ENCODE measurements around the gene ZNF57. TPM values are rescaled to one million over a fixed set of nuclear protein-coding genes. Genes with fewer than 3 reads are reported as not detected.

The ZNF57 gene
- total and polyA plus RNA-seq, 2 of the 13 experiments (the other 11 are each of a cell fraction or from before 2014, with no cell fraction given), result 6.6 to 17.5 TPM

DNA sequence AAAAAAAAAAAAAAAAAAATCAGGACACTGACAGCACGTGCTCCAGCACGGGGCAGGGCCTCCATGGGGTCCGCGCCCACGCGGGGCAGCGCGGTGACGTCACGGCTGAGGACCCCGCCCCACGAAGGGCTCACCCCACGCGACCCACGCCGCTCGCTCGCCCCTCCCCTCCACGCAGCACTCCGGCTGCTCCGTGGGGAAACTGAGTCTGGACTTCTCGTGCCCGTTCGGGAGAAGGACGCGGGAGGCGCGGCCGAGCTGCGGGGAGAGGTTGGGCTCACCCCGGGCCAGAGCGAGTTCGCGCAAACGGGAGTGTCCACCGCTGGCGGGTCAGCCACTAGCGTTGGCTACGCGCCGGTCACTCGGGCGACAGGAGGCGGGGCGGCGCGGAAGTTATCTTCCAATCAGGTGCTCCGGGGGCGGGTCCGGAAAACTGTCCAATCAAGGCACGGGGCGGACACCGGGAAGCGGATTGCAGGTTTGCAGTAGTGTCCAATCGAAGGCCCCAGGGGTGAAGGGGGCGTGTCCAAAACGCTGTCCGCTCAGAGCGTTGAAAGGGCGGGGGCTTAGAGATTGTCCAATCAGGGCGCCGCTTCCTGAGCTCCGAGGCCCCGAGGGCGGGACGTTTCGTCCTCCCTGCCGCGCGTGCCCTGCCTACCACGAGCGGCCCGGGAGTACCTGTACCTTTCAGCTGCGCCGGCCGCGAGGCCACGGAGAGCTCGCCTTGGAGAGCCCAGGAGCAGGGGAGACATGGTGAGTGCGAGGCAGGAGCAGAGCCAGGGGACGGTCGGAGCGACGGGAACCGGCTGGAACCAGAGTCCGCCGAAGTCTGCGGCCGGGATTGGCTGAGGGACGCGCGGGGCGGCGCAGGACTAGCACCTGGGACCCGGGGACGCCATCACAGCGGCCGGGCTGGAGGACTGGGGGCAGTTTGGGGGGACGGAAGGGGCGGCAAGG is at the start of gene ZNF57 (continued):
- TF ChIP-seq SPEN (CRISPR knock-in tag; IDR thresholded peaks at IDR 0.05; ENCODE audit: low read depth), result 0 out of 2 replicates have a peak, but pooled peaks have one; percentile 36
- TF ChIP-seq, protein P1, sequence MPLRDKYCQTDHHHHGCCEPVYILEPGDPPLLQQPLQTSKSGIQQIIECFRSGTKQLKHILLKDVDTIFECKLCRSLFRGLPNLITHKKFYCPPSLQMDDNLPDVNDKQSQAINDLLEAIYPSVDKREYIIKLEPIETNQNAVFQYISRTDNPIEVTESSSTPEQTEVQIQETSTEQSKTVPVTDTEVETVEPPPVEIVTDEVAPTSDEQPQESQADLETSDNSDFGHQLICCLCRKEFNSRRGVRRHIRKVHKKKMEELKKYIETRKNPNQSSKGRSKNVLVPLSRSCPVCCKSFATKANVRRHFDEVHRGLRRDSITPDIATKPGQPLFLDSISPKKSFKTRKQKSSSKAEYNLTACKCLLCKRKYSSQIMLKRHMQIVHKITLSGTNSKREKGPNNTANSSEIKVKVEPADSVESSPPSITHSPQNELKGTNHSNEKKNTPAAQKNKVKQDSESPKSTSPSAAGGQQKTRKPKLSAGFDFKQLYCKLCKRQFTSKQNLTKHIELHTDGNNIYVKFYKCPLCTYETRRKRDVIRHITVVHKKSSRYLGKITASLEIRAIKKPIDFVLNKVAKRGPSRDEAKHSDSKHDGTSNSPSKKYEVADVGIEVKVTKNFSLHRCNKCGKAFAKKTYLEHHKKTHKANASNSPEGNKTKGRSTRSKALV (CRISPR knock-in tag; IDR thresholded peaks at IDR 0.05), result no peak
- peak; percentile 71 for TF ChIP-seq THAP11 (CRISPR knock-in tag; IDR thresholded peaks at IDR 0.05)
- no peak for TF ChIP-seq ZNF678 (CRISPR knock-in tag; IDR thresholded peaks at IDR 0.05)
- TF ChIP-seq HOXA9 (CRISPR knock-in tag; IDR thresholded peaks at IDR 0.05; ENCODE audit: borderline replicate concordance), result 0 out of 2 replicates have a peak, but pooled peaks have one; percentile 15
- no peak for TF ChIP-seq TAF15 (IDR thresholded peaks at IDR 0.05; ENCODE audit: low read depth, low read length, poor library complexity, severe bottlenecking)
- TF ChIP-seq ZNF101 (CRISPR knock-in tag; IDR thresholded peaks at IDR 0.05; ENCODE audit: borderline replicate concordance, low read depth), result no peak
- TF ChIP-seq FOXC1 (CRISPR knock-in tag; IDR thresholded peaks at IDR 0.05; ENCODE audit: borderline replicate concordance), result no peak; the same call in 1 of the 2 replicates
- peak; percentile 82 for TF ChIP-seq ZNF883 (CRISPR knock-in tag; IDR thresholded peaks at IDR 0.05; ENCODE audit: not compliant biosample characterization)
- TF ChIP-seq TMF1 (CRISPR knock-in tag; IDR thresholded peaks at IDR 0.05; ENCODE audit: low read depth), result peak; percentile 63; the same call in 1 of the 2 replicates
- TF ChIP-seq ZNF816 (CRISPR knock-in tag; IDR thresholded peaks at IDR 0.05; ENCODE audit: borderline replicate concordance), result no peak
- TF ChIP-seq, protein P2, sequence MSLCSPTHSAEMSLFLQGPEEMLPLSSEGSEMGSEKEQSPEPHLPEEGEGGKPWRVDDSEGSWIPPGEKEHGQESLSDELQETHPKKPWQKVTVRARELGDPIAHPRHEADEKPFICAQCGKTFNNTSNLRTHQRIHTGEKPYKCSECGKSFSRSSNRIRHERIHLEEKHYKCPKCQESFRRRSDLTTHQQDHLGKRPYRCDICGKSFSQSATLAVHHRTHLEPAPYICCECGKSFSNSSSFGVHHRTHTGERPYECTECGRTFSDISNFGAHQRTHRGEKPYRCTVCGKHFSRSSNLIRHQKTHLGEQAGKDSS (CRISPR knock-in tag; IDR thresholded peaks at IDR 0.05; ENCODE audit: borderline replicate concordance, low read depth), result peak; percentile 54; the same call in 1 of the 2 replicates
- TF ChIP-seq SNAPC2 (CRISPR knock-in tag; IDR thresholded peaks at IDR 0.05), result peak; percentile 45; the same call in 1 of the 2 replicates
- TF ChIP-seq AKNA (CRISPR knock-in tag; IDR thresholded peaks at IDR 0.05; ENCODE audit: borderline replicate concordance), result no peak; the same call in 1 of the 2 replicates
- no peak for TF ChIP-seq SATB2 (CRISPR knock-in tag; IDR thresholded peaks at IDR 0.05)
- TF ChIP-seq MLXIP (CRISPR knock-in tag; IDR thresholded peaks at IDR 0.05; ENCODE audit: borderline replicate concordance), result no peak
